ENCODE measurements around the gene TARBP2.

TARBP2 gene

GRCh38 chr12:53500776-53501614, at the start of gene TARBP2:
TARBP2 (plus strand) TSS chr12:53501283; CDS start chr12:53501409, 126 bp downstream.
- peak; percentile 86 to 96 (median 96) for DNase-seq (ENCODE audit: low read depth in 4 of 4, low spot score in 1 of 4)

GRCh38 chr12:53451661-53452158, 49.4 kb upstream of the TARBP2 start, which contains the start of gene PCBP2:
PCBP2 (plus strand) TSS chr12:53452102; CDS start chr12:53454801, 2,699 bp downstream.
- DNase-seq (ENCODE audit: low read depth in 4 of 4, low spot score in 1 of 4) = peak; percentile 86 to 97 (median 92)

- peak; percentile 42 to 65 (median 59) for DNase-seq (ENCODE audit: low read depth in 4 of 4, low spot score in 1 of 4)
Measured at GRCh38 chr12:53452159-53453077, 48.7 kb upstream of the TARBP2 start.

GRCh38 chr12:53453953-53454640, 47.0 kb upstream of the TARBP2 start:
- no peak for DNase-seq (ENCODE audit: low read depth in 4 of 4, low spot score in 1 of 4)

GRCh38 chr12:53454707-53455106, 46.4 kb upstream of the TARBP2 start:
- DNase-seq (ENCODE audit: low read depth in 4 of 4, low spot score in 1 of 4) = no peak

GRCh38 chr12:53456654-53457366, 44.3 kb upstream of the TARBP2 start:
- DNase-seq (ENCODE audit: low read depth in 4 of 4, low spot score in 1 of 4) = no peak

GRCh38 chr12:53459097-53459496, 42.0 kb upstream of the TARBP2 start:
- DNase-seq (ENCODE audit: low read depth in 4 of 4, low spot score in 1 of 4) = no peak

GRCh38 chr12:53461059-53461458, 40.0 kb upstream of the TARBP2 start:
- no peak for DNase-seq (ENCODE audit: low read depth in 4 of 4, low spot score in 1 of 4)

- DNase-seq (ENCODE audit: low read depth in 4 of 4, low spot score in 1 of 4) = no peak
Measured at GRCh38 chr12:53461591-53461990, 39.5 kb upstream of the TARBP2 start.

GRCh38 chr12:53462935-53463334, 38.1 kb upstream of the TARBP2 start:
- DNase-seq (ENCODE audit: low read depth in 4 of 4, low spot score in 1 of 4) = no peak

GRCh38 chr12:53463802-53464560, 37.1 kb upstream of the TARBP2 start:
- no peak for DNase-seq (ENCODE audit: low read depth in 4 of 4, low spot score in 1 of 4)

- DNase-seq (ENCODE audit: low read depth in 4 of 4, low spot score in 1 of 4) = no peak
Measured at GRCh38 chr12:53464685-53465418, 36.2 kb upstream of the TARBP2 start.

- DNase-seq (ENCODE audit: low read depth in 4 of 4, low spot score in 1 of 4) = no peak
Measured at GRCh38 chr12:53465679-53466078, 35.4 kb upstream of the TARBP2 start.

GRCh38 chr12:53466640-53467039, 34.4 kb upstream of the TARBP2 start:
- DNase-seq (ENCODE audit: low read depth in 4 of 4, low spot score in 1 of 4) = no peak

GRCh38 chr12:53467082-53467481, 34.0 kb upstream of the TARBP2 start:
- no peak for DNase-seq (ENCODE audit: low read depth in 4 of 4, low spot score in 1 of 4)

GRCh38 chr12:53467880-53468279, 33.2 kb upstream of the TARBP2 start:
- no peak for DNase-seq (ENCODE audit: low read depth in 4 of 4, low spot score in 1 of 4)

- no peak for DNase-seq (ENCODE audit: low read depth in 4 of 4, low spot score in 1 of 4)
Measured at GRCh38 chr12:53468282-53468681, 32.8 kb upstream of the TARBP2 start.

- DNase-seq (ENCODE audit: low read depth in 4 of 4, low spot score in 1 of 4) = no peak
Measured at GRCh38 chr12:53472056-53472582, 29.0 kb upstream of the TARBP2 start.

GRCh38 chr12:53474077-53474476, 27.0 kb upstream of the TARBP2 start:
- DNase-seq (ENCODE audit: low read depth in 4 of 4, low spot score in 1 of 4) = no peak

All from stimulated activated CD4-positive, alpha-beta T cell treated with anti-CD3 and anti-CD28 coated beads, Interleukin-1b, Interleukin-23, amount 100 ng/mL, for 24 hours (primary cell).